Measurements from ENCODE around the gene TXNDC8. TPM values are rescaled to one million over a fixed set of nuclear protein-coding genes. Genes with fewer than 3 reads are reported as not detected.

Gene TXNDC8
- total RNA-seq, 2 donors from 2014 or later, result not detected

DNA sequence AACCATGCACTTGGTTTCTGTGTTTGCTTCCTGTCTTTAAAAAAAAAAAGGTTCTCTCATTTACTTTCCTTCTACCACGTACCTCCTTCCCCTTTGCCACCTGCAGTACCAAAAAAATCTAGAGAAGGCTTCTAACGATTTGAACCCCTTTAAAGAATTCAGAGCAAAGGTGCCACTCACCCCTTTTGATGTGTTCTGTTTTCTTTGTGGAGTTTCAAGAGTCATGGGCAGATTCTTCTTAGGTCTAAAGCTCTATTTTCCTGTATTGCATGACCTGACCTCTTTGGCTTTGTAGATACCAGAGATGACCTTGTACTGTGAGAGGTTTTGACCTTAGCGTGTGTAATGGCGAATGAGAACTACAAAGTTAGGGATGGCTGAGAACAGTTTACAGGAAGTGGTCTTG, 29.0 kb downstream of the TXNDC8 start:
- no peaks in the 10 kb centered on the region for H3K9me3 ChIP-seq
- no peak overlapping the region for H3K27ac ChIP-seq
- H3K27me3 ChIP-seq (replicated peaks; ENCODE audit: insufficient read depth), result no peaks in the 10 kb centered on the region
- DNase-seq (ENCODE audit: low spot score), result no peak
- H3K4me3 ChIP-seq, result no peak overlapping the region
- H3K36me3 ChIP-seq, result no peaks in the 10 kb centered on the region
- intact Hi-C loops (cut with DNase I), result no loop called here
- TF ChIP-seq POLR2AphosphoS5 (IDR thresholded peaks at IDR 0.05), result no peak
- TF ChIP-seq POLR2A (IDR thresholded peaks at IDR 0.05), result no peak
- no peak for TF ChIP-seq CTCF (IDR thresholded peaks at IDR 0.05)
- no peaks in the 10 kb centered on the region for H3K4me1 ChIP-seq (replicated peaks)
- WGBS, result 67% methylated on average over 4 of the region's 4 CpGs

DNA sequence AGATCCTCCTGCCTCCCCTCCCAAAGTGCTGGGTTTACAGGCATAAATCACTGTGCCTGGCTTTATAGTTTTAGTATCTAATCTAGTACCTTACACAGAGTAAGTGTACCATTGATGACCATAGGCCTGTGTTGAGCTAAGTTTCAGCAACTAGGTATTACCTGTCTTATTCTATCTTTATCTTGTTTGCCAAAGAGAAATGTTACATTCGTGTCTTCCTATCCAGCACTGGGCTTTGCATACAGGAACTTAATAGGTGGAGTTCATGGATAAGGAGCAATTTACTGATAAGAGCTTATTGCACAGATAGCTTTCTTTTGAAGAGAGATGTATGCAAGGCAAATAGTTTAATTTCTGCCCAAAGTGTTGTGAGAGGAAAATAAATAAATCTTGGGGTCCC, 30.5 kb downstream of the TXNDC8 start:
- WGBS, result 38% methylated on average over 1 of the region's 1 CpG
- Histone ChIP-seq H3K27me3 (replicated peaks; ENCODE audit: insufficient read depth) (no peaks in the 10 kb centered on the region), H3K36me3 (no peaks in the 10 kb centered on the region), H3K9me3 (no peaks in the 10 kb centered on the region), H3K4me3 (no peak overlapping the region), H3K27ac (no peak overlapping the region), H3K4me1 (replicated peaks) (no peaks in the 10 kb centered on the region)
- TF ChIP-seq POLR2AphosphoS5 (IDR thresholded peaks at IDR 0.05) (no peak), CTCF (IDR thresholded peaks at IDR 0.05) (no peak), POLR2A (IDR thresholded peaks at IDR 0.05) (no peak)
- no peak for DNase-seq (ENCODE audit: low spot score)
- intact Hi-C loops (cut with DNase I), result no loop called here

DNA sequence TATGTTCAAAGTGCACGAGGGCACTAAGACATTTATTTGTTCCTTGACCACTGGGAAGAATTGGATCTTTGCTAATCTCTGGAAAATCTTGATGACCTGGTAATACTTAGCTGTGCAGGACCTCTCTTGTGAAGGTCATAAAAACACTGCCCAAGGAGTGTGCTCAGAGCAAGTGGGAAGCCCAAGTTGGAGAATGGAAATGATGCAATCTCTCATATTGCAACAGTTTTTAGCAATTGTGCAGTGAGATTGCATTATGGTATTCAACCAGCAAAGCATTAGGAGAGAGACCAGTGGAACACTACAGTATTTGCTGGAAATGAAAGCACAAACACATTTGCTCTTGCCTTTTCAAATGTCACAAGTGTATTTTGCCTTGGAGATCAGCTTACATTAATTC, 34.5 kb downstream of the TXNDC8 start:
- Histone ChIP-seq H3K36me3 (no peaks in the 10 kb centered on the region), H3K27me3 (replicated peaks; ENCODE audit: insufficient read depth) (no peaks in the 10 kb centered on the region), H3K4me3 (no peak overlapping the region), H3K4me1 (replicated peaks) (no peaks in the 10 kb centered on the region), H3K27ac (no peak overlapping the region), H3K9me3 (no peaks in the 10 kb centered on the region)
- intact Hi-C loops (cut with DNase I), result no loop called here
- WGBS, result 45% methylated on average over 1 of the region's 1 CpG
- TF ChIP-seq CTCF (IDR thresholded peaks at IDR 0.05), result no peak
- no peak for TF ChIP-seq POLR2A (IDR thresholded peaks at IDR 0.05)
- TF ChIP-seq POLR2AphosphoS5 (IDR thresholded peaks at IDR 0.05), result no peak
- DNase-seq (ENCODE audit: low spot score), result no peak

DNA sequence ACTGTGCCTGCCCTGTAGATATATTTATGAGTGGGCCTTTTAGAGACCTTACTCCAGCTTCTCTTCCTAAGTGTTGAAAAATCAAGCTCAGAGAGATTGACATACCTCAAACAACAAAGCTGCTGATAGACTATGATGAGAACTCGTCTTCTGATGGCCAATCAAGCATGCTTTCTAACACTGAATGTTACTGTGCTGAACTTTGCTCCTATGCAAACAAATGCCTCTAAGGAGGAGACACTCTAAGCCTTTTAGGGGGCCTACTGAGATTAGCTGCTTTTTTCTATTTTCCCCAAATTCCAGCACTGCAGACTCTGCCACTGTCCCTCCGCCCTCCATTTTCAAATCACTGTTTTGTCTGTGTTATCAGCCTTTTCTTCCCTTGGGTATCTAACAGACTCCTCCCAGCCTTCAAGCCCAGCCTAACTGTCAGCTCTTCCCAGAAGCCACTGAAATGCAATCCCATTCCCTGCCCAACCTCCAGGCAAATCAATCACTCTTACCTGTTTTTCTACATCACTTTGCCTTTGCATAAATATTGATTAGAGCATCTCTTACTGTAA, 39.5 kb downstream of the TXNDC8 start:
- Histone ChIP-seq H3K27me3 (replicated peaks; ENCODE audit: insufficient read depth) (no peaks in the 10 kb centered on the region), H3K36me3 (no peaks in the 10 kb centered on the region), H3K27ac (no peak overlapping the region), H3K9me3 (no peaks in the 10 kb centered on the region), H3K4me1 (replicated peaks) (no peaks in the 10 kb centered on the region), H3K4me3 (no peak overlapping the region)
- intact Hi-C loops (cut with DNase I), result no loop called here
- TF ChIP-seq CTCF (IDR thresholded peaks at IDR 0.05) (no peak), POLR2AphosphoS5 (IDR thresholded peaks at IDR 0.05) (no peak), POLR2A (IDR thresholded peaks at IDR 0.05) (no peak)
- 58% methylated on average over 2 of the region's 2 CpGs for WGBS
- no peak for DNase-seq (ENCODE audit: low spot score)

- TF ChIP-seq POLR2AphosphoS5 (IDR thresholded peaks at IDR 0.05), result no peak
- TF ChIP-seq CTCF (IDR thresholded peaks at IDR 0.05), result no peak
- TF ChIP-seq POLR2A (IDR thresholded peaks at IDR 0.05), result no peak
- WGBS, result 86% methylated on average over 1 of the region's 1 CpG
- Histone ChIP-seq H3K4me1 (replicated peaks) (no peaks in the 10 kb centered on the region), H3K9me3 (no peaks in the 10 kb centered on the region), H3K27ac (no peak overlapping the region), H3K27me3 (replicated peaks; ENCODE audit: insufficient read depth) (no peaks in the 10 kb centered on the region), H3K4me3 (no peak overlapping the region), H3K36me3 (no peaks in the 10 kb centered on the region)
- no peak for DNase-seq (ENCODE audit: low spot score)
- intact Hi-C loops (cut with DNase I), result no loop called here
These were observed 44.4 kb downstream of the TXNDC8 start for GRCh38 chr9:110293248-110293647.
